Parathyroid adenoma (tissue), 2 donors: ENCODE measurements around the gene CFLAR.

Experiments
- H2AFZ ChIP-seq: fragments of 300-600 bp; sonication (generic); one replicate; pipeline ENCODE4 v1.7.0; 2017; ENCODE audit warnings: antibody characterized with exemption, mild to moderate bottlenecking
- H3K27ac ChIP-seq: fragments of 300-600 bp; sonication (generic); one replicate; pipeline ENCODE4 v1.7.0; 2017
- H3K27me3 ChIP-seq: fragments of 300-600 bp; sonication (generic); one replicate; pipeline ENCODE4 v1.7.0; 2017; ENCODE audit warnings: low read length; ENCODE audit not compliant: control insufficient read depth, insufficient read depth
- H3K36me3 ChIP-seq: fragments of 300-600 bp; sonication (generic); one replicate; pipeline ENCODE4 v1.7.0; 2017; ENCODE audit warnings: low read length; ENCODE audit not compliant: control insufficient read depth, insufficient read depth
- H3K4me1 ChIP-seq: fragments of 300-600 bp; sonication (generic); one replicate; pipeline ENCODE4 v1.7.0; 2017; ENCODE audit warnings: control low read depth
- H3K4me2 ChIP-seq: fragments of 300-600 bp; sonication (generic); one replicate; pipeline ENCODE4 v1.7.0; 2017; ENCODE audit warnings: low read length
- H3K4me3 ChIP-seq: fragments of 300-600 bp; sonication (generic); one replicate; pipeline ENCODE4 v1.7.0; 2017; ENCODE audit warnings: low read depth, low read length
- H3K79me2 ChIP-seq: fragments of 300-600 bp; sonication (generic); one replicate; pipeline ENCODE4 v1.7.0; 2017; ENCODE audit warnings: control low read depth
- H3K9ac ChIP-seq: fragments of 300-600 bp; sonication (generic); one replicate; pipeline ENCODE4 v1.7.0; 2017; ENCODE audit warnings: mild to moderate bottlenecking
- H3K9me3 ChIP-seq: fragments of 300-600 bp; sonication (generic); one replicate; pipeline ENCODE4 v1.7.0; 2017; ENCODE audit warnings: low read length; ENCODE audit not compliant: control insufficient read depth
- TF ChIP-seq, protein P1 (sequence below): fragments of 300-600 bp; sonication (generic); IDR thresholded peaks from one replicate; pipeline ENCODE4 v1.7.0; 2017; ENCODE audit warnings: antibody characterized with exemption, mild to moderate bottlenecking
- donor health status: primary hyperparathyroidism.

Gene CFLAR

DNA sequence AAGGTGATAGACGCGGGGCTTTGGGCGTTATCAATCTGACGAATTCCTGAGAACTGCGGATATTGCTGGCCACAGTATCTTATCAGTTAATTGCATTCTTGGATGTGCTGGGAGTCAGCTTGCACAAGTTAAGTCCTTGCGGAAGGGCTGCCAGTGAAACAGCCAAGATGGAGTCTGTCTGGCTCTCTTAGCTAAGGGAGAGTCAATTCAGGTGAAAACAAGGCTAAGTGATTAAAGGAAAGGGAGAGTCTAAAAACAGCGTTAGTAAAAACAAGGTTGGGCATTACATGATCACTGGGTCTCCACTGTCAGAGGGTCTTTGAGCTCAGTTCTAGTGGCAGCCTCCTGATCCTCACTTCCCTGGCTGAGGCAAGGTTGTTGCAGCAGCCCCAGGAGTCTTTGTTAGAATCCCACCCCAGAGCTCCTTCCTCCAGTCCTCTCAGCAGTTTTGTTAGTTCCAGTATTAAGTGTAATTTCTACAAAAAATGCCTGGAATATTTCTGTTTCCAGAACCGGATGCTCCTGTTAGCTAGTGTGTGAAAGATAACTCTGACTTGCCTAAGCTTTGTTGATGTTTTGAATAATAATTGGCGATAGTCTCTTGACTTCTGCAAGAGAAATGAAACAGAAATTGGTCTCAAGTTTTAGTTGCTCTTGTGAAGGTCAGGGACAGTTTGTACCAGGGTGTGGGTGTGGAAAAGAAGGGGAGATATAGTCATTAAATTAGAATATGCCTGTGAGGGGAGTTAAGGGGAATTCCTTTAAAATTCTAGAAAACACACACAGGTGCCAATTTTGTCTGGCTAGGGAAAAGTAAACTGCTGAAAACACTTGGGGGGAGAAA lies 10.6 kb downstream of the CFLAR start:
- Histone ChIP-seq H3K4me3 (peak overlapping the region; percentile 6), H3K4me1 (peaks cover 27% of the 10 kb centered on the region), H3K4me2 (peak overlapping the region; percentile 7), H3K9me3 (no peaks in the 10 kb centered on the region), H3K27me3 (no peaks in the 10 kb centered on the region), H3K36me3 (no peaks in the 10 kb centered on the region), H2AFZ (peak overlapping the region; percentile 13), H3K27ac (peak overlapping the region; percentile 73), H3K9ac (no peak overlapping the region), H3K79me2 (peaks cover 26% of the 10 kb centered on the region)
- TF ChIP-seq, protein P1, sequence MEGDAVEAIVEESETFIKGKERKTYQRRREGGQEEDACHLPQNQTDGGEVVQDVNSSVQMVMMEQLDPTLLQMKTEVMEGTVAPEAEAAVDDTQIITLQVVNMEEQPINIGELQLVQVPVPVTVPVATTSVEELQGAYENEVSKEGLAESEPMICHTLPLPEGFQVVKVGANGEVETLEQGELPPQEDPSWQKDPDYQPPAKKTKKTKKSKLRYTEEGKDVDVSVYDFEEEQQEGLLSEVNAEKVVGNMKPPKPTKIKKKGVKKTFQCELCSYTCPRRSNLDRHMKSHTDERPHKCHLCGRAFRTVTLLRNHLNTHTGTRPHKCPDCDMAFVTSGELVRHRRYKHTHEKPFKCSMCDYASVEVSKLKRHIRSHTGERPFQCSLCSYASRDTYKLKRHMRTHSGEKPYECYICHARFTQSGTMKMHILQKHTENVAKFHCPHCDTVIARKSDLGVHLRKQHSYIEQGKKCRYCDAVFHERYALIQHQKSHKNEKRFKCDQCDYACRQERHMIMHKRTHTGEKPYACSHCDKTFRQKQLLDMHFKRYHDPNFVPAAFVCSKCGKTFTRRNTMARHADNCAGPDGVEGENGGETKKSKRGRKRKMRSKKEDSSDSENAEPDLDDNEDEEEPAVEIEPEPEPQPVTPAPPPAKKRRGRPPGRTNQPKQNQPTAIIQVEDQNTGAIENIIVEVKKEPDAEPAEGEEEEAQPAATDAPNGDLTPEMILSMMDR = no peak

DNA sequence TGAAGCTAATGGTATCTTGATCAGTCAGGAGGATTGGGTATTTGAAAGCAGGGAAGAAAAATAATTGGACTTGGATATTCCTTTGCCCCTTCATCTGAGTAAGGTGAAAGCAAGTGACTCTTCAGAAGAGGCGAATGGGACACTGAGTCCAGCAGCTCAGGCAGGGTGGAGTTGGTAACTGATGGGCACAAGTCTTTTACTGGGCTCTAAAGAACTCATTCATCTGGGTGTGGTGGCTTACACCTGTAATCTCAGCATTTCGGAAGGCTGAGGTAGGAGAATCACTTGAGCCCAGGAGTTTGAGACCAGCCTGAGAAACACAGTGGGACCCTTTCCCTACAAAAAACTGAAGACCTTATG lies 11.2 kb downstream of the CFLAR start:
- H3K9me3 ChIP-seq = no peaks in the 10 kb centered on the region
- peaks cover 26% of the 10 kb centered on the region for H3K79me2 ChIP-seq
- TF ChIP-seq, protein P1 = no peak
- no peak overlapping the region for H2AFZ ChIP-seq
- peak overlapping the region; percentile 6 for H3K4me2 ChIP-seq
- no peaks in the 10 kb centered on the region for H3K27me3 ChIP-seq
- no peaks in the 10 kb centered on the region for H3K36me3 ChIP-seq
- H3K4me1 ChIP-seq = peaks cover 27% of the 10 kb centered on the region
- H3K27ac ChIP-seq = peak overlapping the region; percentile 73
- H3K4me3 ChIP-seq = peak overlapping the region; percentile 6
- no peak overlapping the region for H3K9ac ChIP-seq

DNA sequence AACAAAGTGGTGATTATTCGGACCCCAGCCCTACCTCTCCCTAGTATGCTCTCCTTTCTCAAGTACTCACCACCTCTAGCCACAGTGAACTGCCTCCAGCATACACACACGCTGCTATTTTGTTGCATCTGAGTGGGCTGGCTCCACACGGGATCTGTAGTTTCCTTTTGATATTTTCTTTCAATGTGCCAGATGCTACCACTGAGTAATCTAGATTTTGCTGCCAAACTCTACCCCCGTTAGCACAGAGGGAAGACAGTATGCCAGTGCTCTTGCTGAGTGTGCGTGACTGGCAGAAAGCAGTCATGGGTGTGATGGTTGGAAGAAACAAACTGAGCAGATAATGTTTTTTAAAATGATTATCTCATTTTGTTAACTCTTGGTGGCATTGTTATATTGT lies 11.6 kb downstream of the CFLAR start:
- no peak overlapping the region for H3K4me2 ChIP-seq
- TF ChIP-seq, protein P1 = no peak
- no peaks in the 10 kb centered on the region for H3K9me3 ChIP-seq
- peaks cover 27% of the 10 kb centered on the region for H3K4me1 ChIP-seq
- H3K27me3 ChIP-seq = no peaks in the 10 kb centered on the region
- H3K79me2 ChIP-seq = peaks cover 23% of the 10 kb centered on the region
- H3K4me3 ChIP-seq = no peak overlapping the region
- no peak overlapping the region for H2AFZ ChIP-seq
- peak overlapping the region; percentile 73 for H3K27ac ChIP-seq
- H3K36me3 ChIP-seq = no peaks in the 10 kb centered on the region
- H3K9ac ChIP-seq = no peak overlapping the region

DNA sequence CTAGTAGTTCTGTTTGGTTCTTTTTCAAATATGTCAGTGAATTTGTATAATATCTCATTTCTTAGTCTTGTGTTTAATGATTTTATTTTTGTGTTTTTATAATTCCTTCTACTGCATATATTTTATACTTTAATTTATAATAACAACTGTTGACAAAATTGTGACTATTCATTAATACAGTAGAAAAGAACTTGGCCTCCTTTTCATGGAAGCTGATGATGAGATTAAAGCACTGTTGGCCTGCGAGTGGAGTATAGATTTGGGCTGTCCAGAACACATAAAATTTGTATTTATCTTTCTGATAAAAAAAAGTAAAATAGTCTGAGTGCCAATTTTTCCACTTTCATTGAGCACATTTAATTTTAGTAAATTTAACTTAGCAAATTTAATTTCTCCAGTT lies 12.1 kb downstream of the CFLAR start:
- Histone ChIP-seq H3K27ac (no peak overlapping the region), H3K79me2 (peaks cover 22% of the 10 kb centered on the region), H3K9me3 (no peaks in the 10 kb centered on the region), H3K4me1 (peaks cover 27% of the 10 kb centered on the region), H3K9ac (no peak overlapping the region), H3K27me3 (no peaks in the 10 kb centered on the region), H3K4me3 (no peak overlapping the region), H3K4me2 (no peak overlapping the region), H2AFZ (no peak overlapping the region), H3K36me3 (no peaks in the 10 kb centered on the region)
- TF ChIP-seq, protein P1 = no peak
